Cerebellar nuclear complex (tissue), 1 donor: Measurements from ENCODE around the gene SLC10A1.

Experiments
- DNase-seq, 2 experiments: peaks; one replicate each; lab custom pipeline; 2025; lab: John Stamatoyannopoulos, UW

Gene SLC10A1

GRCh38 chr14:69808919-69809808 is 12.1 kb upstream of the SLC10A1 start:
- no peak for DNase-seq

GRCh38 chr14:69807192-69807591 is 10.2 kb upstream of the SLC10A1 start:
- DNase-seq = no peak

GRCh38 chr14:69804902-69805301 is 7.9 kb upstream of the SLC10A1 start:
- DNase-seq = no peak

DNA sequence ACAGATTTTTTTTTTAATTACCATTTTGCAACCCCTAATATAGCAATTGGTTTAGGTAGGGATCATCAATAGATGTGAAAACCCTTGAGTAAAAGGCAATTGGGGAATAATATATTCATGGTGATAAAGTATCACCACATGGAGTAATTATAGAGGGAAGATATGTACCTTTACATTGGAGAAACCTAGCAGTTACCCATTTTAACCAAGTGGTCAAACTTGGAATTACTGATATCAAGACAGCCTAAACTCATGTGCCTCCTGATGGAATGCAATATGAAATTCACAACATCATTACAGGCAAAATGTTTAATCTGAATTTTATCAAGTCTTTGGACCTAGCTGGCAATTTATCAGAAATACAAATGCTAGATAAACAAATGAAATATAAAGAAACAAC is 6.7 kb upstream of the SLC10A1 start:
- DNase-seq = no peak

DNA sequence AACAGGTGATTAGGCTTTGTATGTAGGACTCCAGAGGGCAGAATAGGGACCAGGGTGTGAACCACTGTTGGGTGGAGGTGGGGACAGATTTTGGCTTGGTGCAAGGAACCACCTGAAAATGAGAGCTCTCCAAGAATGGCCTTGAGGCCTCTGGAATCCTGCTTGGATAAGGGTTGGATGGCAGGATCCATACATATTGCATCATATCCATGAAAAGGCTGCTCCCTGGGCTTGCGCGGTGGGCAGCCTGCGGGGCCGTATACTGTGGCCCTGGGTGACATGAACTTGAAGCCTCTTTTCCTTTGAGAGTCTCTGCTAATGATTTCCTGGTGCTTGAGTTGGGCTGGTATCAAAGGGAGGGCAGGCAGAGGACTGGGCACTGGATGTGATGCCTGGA is 1.3 kb upstream of the SLC10A1 start:
- no peak for DNase-seq

GRCh38 chr14:69797573-69798338 is 715 bp upstream of the SLC10A1 start:
- no peak for DNase-seq

DNA sequence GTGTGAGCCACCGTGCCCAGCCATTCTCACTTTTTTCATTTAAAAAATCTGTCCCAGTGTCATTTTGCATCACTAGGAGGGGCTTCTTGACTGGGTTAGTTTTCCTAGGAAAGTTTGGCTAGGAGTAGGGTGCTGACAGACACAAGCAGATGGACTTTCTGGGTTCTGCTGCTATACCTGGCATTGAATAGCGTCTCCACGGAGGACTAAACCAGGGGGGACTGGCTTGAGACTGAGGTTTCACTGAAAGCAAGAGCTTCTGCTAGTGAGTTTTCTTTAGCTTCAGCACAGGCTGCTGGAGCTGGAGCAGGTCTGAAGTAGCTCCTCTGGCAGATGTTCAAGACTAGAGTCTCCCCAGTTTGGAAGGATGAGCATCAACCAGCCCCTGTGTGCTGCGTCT is 1.4 kb downstream of the SLC10A1 start:
- DNase-seq = no peak

GRCh38 chr14:69794791-69795190 is 2.2 kb downstream of the SLC10A1 start:
- DNase-seq = no peak

GRCh38 chr14:69792887-69793421 is 4.1 kb downstream of the SLC10A1 start:
- no peak for DNase-seq

- no peak for DNase-seq
Observed at GRCh38 chr14:69789118-69789640, 7.9 kb downstream of the SLC10A1 start.

DNA sequence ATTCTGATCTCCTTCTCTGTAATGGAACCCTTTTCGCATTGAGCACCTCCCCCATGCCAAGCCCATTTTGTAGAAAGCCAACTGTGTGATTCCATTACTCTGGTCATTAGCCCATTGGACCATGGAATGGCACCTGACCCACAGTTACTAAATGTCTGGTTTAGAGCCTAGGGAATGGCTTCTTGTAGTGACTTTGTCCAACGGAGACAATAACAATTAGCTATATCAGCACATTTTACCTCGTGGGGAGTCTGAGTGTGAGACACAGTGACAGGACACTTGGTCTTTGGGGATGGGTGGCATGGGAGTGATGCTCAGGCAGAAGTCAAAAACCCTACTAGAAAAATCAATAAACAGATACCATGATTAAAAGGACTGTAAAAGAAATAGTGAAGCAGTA is 10.4 kb downstream of the SLC10A1 start:
- no peak for DNase-seq

- no peak for DNase-seq
Observed at GRCh38 chr14:69784942-69785341, 12.1 kb downstream of the SLC10A1 start.

DNA sequence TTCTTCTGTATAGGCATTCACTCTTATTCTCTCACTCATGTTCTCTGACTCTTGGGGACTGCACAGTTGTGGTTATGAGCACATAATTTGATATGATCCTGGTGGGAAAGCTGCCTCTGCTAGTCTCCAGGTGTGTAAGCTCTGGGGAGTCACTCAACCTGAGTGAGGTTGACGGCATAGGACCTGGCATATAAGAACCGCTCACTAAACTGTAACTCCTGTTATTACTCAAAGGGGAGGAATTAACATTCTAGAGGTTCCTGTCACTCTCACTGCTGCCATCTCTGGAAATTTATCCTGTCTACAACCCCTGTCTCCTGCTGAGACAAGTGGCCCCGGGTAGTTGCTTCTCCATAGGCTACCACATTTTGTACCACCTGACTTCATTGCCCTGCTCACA is 16.1 kb downstream of the SLC10A1 start:
- no peak for DNase-seq

- DNase-seq = no peak
Observed at GRCh38 chr14:69780092-69780491, 16.9 kb downstream of the SLC10A1 start.

GRCh38 chr14:69779088-69779487 is 18.0 kb downstream of the SLC10A1 start:
- DNase-seq = no peak

DNA sequence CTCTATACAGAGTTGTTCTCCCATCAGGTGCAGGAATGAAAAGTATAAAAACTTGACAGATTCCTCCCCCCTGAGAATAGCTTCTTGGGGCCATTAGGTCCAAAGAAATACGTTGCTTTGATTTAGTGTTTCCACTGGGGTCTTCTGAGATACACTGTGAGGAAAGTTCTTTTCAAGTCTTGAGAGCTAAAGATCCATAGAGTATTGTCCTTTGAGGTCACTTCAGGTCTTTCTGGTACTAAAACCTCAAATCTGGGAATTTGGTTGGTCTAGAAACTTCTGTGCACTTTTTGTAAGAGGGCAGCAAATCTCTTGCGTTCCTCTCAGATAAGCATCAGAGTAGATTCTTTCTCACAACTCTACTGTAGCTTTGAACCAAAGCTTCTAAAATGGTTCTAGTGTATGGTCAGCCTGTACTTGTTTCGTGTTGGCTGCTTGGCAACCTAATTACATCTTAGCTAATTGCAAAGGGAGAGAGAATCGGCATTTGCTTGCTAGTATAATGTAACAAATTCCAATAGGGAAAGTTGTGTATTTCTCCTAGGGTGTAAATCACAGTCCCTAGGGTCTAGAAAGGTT is 20.1 kb downstream of the SLC10A1 start:
- DNase-seq = no peak

DNA sequence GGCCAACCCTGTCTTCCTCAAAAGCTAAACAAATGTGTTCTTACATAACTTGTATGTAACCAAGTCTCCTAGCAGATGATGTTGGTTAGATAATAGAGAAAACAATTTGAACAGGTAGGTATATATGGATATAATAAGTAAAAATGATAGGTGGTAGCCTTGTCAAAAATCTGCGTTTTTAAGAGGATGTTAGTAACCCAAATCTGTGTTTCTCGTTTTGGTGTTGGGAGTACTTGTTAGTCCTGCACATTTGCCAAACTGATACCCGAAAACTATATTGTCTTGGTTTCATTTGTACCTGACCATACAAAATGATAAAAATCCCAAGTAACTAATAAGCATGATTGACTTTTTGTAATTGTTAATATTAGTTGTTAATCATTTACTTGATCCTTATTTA is 22.0 kb downstream of the SLC10A1 start:
- no peak for DNase-seq

GRCh38 chr14:69773571-69774276 is 23.3 kb downstream of the SLC10A1 start:
- no peak for DNase-seq

DNA sequence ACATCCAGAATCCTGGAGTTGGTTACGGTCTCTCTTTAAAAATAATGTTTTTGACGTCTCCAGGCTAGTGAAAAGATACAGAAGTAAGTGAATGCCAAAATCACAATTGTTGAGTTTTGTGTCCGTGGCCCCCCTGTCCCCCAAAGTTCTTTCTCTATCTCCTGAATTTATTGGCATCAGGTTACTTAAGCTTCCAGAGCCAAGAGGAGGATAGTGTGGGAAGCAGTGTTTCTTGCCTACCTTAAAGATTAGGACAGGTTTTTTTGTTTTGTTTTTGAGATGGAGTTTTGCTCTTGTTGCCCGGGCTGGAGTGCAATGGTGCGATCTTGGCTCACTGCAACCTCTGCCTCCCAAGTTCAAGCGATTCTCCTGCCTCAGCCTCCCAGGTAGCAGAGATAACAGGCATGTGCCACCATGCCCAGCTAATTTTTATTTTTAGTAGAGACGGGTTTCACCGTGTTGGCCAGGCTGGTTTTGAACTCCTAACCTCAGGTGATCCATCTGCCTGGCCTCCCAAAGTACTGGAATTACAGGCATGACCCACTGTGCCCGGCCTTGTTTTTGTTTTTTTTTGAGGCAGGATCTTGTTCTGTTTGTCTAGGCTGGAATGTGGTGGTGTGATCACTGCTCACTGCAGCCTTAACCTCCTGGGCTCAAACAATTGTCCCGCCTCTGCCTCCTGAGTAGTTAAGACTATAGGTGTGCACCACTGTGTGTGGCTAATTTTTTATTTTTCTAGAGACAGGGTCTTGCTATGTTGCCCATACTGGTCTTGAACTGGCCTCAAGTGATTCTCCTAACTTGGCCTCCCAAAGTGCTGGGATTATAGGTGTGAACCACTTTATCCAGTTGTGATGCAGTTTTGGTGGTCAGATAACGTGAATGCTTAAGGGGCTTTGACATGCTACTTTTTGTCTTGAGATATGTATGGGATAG is 24.7 kb downstream of the SLC10A1 start:
- no peak for DNase-seq

- DNase-seq = no peak
Observed at GRCh38 chr14:69771136-69771535, 25.9 kb downstream of the SLC10A1 start.

DNA sequence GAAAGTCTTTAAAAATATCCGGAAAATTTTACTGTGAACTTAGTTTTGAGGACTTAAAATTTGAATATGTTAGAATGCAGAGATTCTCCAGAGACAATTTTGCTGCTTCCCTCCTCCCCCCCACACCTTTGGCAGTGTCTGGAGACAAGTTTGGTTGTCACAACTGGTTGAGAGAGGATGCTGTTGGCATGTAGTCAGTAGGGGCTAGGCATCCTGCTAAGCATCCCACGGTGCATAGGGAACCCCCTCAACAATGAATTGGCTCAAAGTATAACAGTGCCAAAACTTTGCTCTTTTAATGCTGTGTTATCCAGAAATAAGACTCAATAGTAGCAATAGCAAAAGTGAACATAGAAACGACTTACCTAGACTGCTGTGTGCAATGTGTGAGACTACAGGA is 26.5 kb downstream of the SLC10A1 start:
- DNase-seq = no peak
